Measurements from ENCODE around the gene KANK3. TPM values are rescaled to one million over a fixed set of nuclear protein-coding genes. Genes with fewer than 3 reads are reported as not detected.
A peak's percentile ranks its signal among the peaks of the same experiment; 100 is the strongest.

The KANK3 gene
- total RNA-seq, 3 donors from 2014 or later: 2.0 to 10.1 (median 3.3) TPM

DNA sequence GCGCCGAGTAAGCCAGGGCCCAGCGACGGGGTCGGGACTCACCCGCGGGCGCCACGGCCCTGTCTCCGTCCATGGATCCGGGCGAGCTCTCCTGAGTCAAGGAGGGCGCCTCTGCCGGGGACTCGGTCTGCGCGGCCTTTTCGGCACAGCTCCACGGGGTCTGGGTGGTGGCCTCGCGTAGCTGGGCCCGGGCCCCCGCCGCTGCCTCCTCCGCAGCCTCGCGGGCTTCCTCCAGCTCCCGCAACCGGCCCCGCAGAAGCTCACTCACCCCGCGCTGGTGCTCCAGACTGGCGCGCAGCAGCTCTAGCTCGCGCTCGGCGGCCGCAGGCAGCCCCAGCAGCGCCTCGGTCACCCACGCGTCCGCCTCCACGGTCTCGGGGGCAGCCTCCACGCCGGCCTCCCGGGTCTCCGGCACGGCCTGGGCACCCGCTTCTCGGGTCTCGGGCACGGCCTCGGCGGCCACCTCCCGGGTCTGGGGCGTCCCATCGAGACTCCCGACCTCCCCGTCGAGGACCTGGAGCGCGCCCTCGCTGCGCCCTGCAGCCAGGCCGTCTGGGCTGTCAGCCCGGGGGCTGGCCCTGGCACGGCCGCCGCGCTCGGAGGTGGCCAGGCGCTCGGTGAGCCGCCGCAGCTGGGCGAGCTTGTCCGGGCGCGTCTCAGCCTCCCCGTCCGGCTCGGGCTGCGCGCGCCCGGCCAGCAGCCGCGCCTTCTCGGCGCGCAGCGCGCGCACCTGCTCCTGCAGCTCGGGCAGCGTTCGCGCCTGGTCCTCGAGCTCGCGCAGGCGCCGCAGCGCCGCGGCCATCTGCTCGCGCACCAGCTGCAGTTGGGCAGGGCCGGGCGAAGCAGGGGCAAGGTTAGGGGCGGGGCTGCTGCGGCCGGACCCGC, 8.4 kb downstream of the KANK3 start:
- no peak overlapping the region for H3K4me3 ChIP-seq
- intact Hi-C loops (cut with DNase I, micrococcal nuclease): no loop called here

DNA sequence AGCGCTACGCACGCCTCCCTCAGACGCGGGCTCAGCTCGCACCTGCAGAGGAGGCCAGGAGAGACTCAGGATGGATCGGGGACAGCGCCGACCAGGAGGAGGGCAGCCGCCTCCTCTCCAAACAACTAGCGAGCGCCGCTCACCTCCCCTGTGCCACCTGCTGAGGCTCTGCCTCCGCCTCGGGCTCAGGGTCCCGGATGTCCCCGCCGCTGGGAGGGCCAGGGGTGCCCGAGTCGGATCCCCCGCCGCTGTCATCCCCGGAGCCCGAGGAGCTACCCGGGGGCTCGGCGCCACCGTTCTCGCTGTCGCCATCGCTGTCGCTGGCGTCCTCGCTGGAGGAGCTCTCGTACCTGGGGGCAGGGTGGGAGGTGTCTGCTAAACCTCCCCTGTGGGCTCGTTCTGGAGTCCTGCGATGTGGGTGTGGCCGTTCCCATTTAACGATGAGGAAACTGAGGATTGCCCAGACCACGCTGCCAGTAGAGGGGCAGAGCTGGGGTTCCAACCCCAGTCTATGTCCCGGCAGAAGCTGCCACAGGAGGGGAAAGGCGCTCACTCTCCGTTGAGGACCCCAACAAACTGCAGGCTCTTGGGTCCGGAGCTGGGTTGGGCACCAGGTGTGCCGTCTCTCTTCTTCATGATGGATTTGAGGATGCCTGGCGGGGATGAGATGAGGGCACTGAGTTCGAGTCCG, 9.2 kb downstream of the KANK3 start:
- no peak for ATAC-seq

More for the DNA sequence above, 8.4 kb downstream of the KANK3 start:
- Histone ChIP-seq H3K36me3 (ENCODE audit: low read depth) (no peaks in the 10 kb centered on the region), H3K9me3 (no peaks in the 10 kb centered on the region), H3K4me1 (ENCODE audit: low read depth) (peaks cover 11% of the 10 kb centered on the region)
- TF ChIP-seq, protein P1, sequence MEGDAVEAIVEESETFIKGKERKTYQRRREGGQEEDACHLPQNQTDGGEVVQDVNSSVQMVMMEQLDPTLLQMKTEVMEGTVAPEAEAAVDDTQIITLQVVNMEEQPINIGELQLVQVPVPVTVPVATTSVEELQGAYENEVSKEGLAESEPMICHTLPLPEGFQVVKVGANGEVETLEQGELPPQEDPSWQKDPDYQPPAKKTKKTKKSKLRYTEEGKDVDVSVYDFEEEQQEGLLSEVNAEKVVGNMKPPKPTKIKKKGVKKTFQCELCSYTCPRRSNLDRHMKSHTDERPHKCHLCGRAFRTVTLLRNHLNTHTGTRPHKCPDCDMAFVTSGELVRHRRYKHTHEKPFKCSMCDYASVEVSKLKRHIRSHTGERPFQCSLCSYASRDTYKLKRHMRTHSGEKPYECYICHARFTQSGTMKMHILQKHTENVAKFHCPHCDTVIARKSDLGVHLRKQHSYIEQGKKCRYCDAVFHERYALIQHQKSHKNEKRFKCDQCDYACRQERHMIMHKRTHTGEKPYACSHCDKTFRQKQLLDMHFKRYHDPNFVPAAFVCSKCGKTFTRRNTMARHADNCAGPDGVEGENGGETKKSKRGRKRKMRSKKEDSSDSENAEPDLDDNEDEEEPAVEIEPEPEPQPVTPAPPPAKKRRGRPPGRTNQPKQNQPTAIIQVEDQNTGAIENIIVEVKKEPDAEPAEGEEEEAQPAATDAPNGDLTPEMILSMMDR (IDR thresholded peaks at IDR 0.05): no peak
- peak; percentile 92 for ATAC-seq
- DNase-seq: peak; percentile 64 to 81 (median 74)

DNA sequence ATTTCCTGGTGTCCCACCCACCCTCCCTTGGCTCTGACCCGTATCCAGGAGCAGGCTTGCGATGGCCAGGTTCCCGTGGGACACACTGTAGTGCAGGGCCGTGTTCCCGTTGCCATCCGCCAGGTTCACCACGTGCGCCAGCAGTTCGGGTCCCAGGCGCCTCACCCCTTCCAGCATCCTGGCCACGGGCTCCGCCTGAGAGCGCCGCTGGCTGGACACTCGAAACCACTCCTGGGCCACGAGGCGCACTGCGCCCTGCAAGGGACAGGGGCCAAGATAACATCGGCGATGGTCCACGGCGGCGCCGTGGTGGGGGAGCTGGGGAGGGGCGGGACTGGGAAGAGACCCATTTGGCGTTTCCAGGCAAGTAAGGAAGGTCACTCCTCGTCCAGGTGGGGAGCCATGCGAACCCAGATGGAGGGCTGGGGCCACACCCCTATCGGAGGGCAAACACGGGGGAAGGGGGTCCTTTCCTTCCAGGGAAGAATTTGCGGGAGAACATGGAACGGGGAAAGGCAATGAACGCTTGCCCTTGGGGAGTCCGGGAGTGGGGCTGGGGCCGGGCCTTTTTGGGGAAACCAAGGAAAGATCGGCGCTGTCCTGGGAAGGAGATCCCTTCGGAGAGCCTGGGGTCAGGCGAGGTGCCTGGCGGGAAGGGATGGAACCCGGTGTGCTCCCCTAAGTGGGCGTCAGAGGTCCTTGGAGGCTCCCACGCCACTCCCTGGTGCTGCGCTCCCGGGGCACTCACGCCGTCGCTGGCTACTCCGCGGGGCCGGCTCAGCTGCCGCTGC, 9.9 kb downstream of the KANK3 start:
- H3K36me3 ChIP-seq (ENCODE audit: low read depth): no peaks in the 10 kb centered on the region
- H3K9me3 ChIP-seq: no peaks in the 10 kb centered on the region
- peaks cover 11% of the 10 kb centered on the region for H3K4me1 ChIP-seq (ENCODE audit: low read depth)
- DNase-seq (peak in 1 of 3 donors; percentile 48), ATAC-seq (no peak)
- H3K4me3 ChIP-seq: no peak overlapping the region
- intact Hi-C loops (cut with DNase I, micrococcal nuclease): no loop called here
- TF ChIP-seq, protein P1 (IDR thresholded peaks at IDR 0.05): no peak

More for the DNA sequence above, 9.2 kb downstream of the KANK3 start:
- H3K36me3 ChIP-seq (ENCODE audit: low read depth): no peaks in the 10 kb centered on the region
- no peak overlapping the region for H3K4me3 ChIP-seq
- H3K4me1 ChIP-seq (ENCODE audit: low read depth): peaks cover 11% of the 10 kb centered on the region
- no peaks in the 10 kb centered on the region for H3K9me3 ChIP-seq
- intact Hi-C loops (cut with DNase I, micrococcal nuclease): no loop called here
- TF ChIP-seq, protein P1 (IDR thresholded peaks at IDR 0.05): no peak
- peak in 1 of 3 donors; percentile 43 for DNase-seq

DNA sequence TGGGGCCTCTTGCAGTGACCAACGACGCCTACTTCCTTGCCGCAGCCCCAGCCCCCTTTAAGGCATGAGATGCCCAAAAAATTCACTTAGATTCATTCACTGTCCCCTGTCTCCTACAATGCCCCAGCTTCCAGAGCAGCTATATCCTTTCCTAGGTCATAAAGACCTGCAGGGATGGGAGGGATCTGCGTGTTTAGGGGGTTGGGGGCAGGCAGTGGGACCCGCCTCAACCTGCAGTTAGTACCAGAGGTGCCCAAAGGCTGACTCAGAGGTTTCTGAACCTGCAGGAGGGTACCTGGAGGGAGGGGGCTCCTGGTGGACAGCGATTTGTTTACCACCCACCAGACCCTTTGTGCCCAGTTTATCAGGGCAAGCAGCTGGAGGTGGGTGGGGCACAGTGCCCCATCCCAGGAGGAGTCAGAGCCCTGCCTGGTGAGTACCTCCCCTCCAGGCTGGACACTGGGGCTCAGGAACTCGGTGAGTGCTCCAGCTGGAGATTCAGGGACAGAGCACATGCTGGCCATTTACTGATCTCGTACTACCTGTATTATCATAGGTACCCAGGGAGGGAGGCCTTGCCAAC, 11.7 kb downstream of the KANK3 start:
- ATAC-seq (no peak), DNase-seq (peak in 1 of 3 donors; percentile 21)
- intact Hi-C loops (cut with DNase I, micrococcal nuclease): no loop called here

More for the DNA sequence above, 11.7 kb downstream of the KANK3 start:
- no peaks in the 10 kb centered on the region for H3K36me3 ChIP-seq (ENCODE audit: low read depth)
- no peak overlapping the region for H3K4me3 ChIP-seq
- H3K9me3 ChIP-seq: no peaks in the 10 kb centered on the region
- TF ChIP-seq, protein P1 (IDR thresholded peaks at IDR 0.05): no peak
- peaks cover 11% of the 10 kb centered on the region for H3K4me1 ChIP-seq (ENCODE audit: low read depth)

All from mucosa of descending colon (tissue), 3 donors.